GM10266 (cell line): ENCODE results near the gene RNF183.
"Not testable (repeated sequence)": the region's sequence is repeated elsewhere in the genome, so short reads cannot be mapped to it uniquely, and the experiment has no call there.

Experiments used
- DNase-seq: peaks from one replicate; pipeline ENCODE4 v3.0.0; 2012; ENCODE audit errors: extremely low spot score
- CTCF ChIP-seq: IDR thresholded peaks from 2 replicates; pipeline ENCODE4 v1.5.1; 2012; ENCODE audit warnings: mild to moderate bottlenecking, low read depth; ENCODE audit not compliant: control insufficient read depth, insufficient read depth; ENCODE audit errors: missing control alignments

The RNF183 gene

GRCh38 chr9:113306566-113306965, 3.4 kb upstream of the RNF183 start:
- DNase-seq, result no peak
- no peak for TF ChIP-seq CTCF

- DNase-seq, result no peak
- TF ChIP-seq CTCF, result no peak
Measured at GRCh38 chr9:113301548-113301947, 1.6 kb downstream of the RNF183 start.

GRCh38 chr9:113299800-113300292, 3.3 kb downstream of the RNF183 start:
- no peak for TF ChIP-seq CTCF
- no peak for DNase-seq

- no peak for TF ChIP-seq CTCF
- no peak for DNase-seq
Measured at GRCh38 chr9:113298924-113299770, 4.0 kb downstream of the RNF183 start.

- DNase-seq, result no peak
- TF ChIP-seq CTCF, result no peak
Measured at GRCh38 chr9:113298311-113298710, 4.9 kb downstream of the RNF183 start.

- TF ChIP-seq CTCF, result no peak
- no peak for DNase-seq
Measured at GRCh38 chr9:113296796-113297558, 6.2 kb downstream of the RNF183 start.

GRCh38 chr9:113296247-113296646, 6.9 kb downstream of the RNF183 start:
- DNase-seq, result not testable (repeated sequence)
